Activated B cell treated with CpG ODN at 0.5 μM for 24 hours (primary cell): Measurements from ENCODE around the gene SLIT3. TPM values are rescaled to one million over a fixed set of nuclear protein-coding genes. Genes with fewer than 3 reads are reported as not detected.
"Not testable (repeated sequence)": the region's sequence is repeated elsewhere in the genome, so short reads cannot be mapped to it uniquely, and the experiment has no call there.

Source experiments
- ATAC-seq: fragments of 200-7000 bp; cut with Tn5 transposase; one replicate; pipeline ENCODE4 v1.10.0; 2021; ENCODE audit warnings: low read depth, mild to moderate bottlenecking, moderate library complexity
- CTCF ChIA-PET: fragments of 350-600 bp; sonication (Branson Sonifier 250); formaldehyde crosslinking; loops from one replicate; lab custom pipeline; 2021; ENCODE audit warnings: antibody characterized with exemption; lab: Charles Lee
- POLR2A ChIA-PET: fragments of 350-600 bp; sonication (Branson Sonifier 250); formaldehyde crosslinking; loops from one replicate; lab custom pipeline; 2021; ENCODE audit warnings: antibody characterized with exemption; lab: Charles Lee
- DNase-seq: peaks from one replicate; pipeline ENCODE4 v3.0.0; 2022
- H3K27ac Mint-ChIP-seq: one replicate; pipeline ENCODE4 v1.8.0; 2020; ENCODE audit warnings: mixed read lengths
- H3K27me3 Mint-ChIP-seq: one replicate; pipeline ENCODE4 v1.8.0; 2021; ENCODE audit warnings: mixed read lengths
- H3K36me3 Mint-ChIP-seq: one replicate; pipeline ENCODE4 v1.8.0; 2021; ENCODE audit warnings: low read depth, mixed read lengths
- H3K4me1 Mint-ChIP-seq: one replicate; pipeline ENCODE4 v1.8.0; 2021; ENCODE audit warnings: mixed read lengths
- H3K4me3 Mint-ChIP-seq: one replicate; pipeline ENCODE4 v1.8.0; 2020; ENCODE audit warnings: mild to moderate bottlenecking, mixed read lengths
- H3K9me3 Mint-ChIP-seq: one replicate; pipeline ENCODE4 v1.8.0; 2020; ENCODE audit warnings: mixed read lengths
- intact Hi-C: fragments of 100-400 bp; cut with micrococcal nuclease; formaldehyde crosslinking; loops from one replicate; pipeline ENCODE4 v1.15.1; 2024
- total RNA-seq: library from RNA; stranded (reverse); gene quantifications from 2 replicates; pipeline ENCODE4 v1.2.3, GENCODE V29; 2022
- TF ChIP-seq, protein P1 (sequence below): fragments of 200-600 bp; IDR thresholded peaks from one replicate; pipeline ENCODE4 v1.8.0; 2022; ENCODE audit warnings: antibody characterized with exemption, mild to moderate bottlenecking

Gene SLIT3
- total RNA-seq, 1 donor from 2014 or later: not detected

DNA sequence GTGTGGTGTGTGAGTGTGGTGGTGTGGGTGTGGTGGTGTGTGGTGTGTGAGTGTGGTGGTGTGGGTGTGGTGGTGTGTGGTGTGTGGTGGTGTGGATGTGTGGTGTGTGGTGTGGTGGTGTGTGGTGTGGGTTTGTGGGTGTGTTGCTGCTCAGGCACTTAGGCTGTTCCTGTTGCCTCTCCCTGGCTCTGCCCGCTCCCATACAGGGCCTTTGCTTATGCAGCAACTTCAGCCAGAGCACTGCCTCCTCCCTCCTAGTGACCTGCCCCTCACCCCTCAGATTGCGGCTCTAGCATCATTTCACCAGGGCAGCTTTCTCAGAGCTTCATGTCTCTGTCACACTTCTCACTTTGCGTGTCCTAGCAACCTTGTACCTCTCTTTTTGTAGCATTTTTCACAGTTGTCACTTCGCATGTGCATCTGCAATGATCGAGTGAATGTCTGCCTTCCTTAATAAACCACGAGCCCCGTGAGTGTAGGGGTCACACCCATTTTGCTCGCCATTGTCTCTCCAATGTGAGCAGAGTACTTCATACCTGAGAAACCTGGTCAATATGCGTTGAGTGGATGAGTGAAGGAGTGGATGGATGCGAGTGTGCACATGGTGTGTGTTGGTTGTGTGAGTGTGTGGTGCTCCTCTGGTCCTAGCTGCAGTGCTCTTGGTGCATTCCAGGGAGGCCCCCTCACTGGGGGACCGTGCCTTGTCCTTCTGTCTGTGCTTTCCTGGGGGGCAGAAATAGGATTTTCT, 553.9 kb downstream of the SLIT3 start:
- intact Hi-C loops: no loop called here
- ATAC-seq: no peak

DNA sequence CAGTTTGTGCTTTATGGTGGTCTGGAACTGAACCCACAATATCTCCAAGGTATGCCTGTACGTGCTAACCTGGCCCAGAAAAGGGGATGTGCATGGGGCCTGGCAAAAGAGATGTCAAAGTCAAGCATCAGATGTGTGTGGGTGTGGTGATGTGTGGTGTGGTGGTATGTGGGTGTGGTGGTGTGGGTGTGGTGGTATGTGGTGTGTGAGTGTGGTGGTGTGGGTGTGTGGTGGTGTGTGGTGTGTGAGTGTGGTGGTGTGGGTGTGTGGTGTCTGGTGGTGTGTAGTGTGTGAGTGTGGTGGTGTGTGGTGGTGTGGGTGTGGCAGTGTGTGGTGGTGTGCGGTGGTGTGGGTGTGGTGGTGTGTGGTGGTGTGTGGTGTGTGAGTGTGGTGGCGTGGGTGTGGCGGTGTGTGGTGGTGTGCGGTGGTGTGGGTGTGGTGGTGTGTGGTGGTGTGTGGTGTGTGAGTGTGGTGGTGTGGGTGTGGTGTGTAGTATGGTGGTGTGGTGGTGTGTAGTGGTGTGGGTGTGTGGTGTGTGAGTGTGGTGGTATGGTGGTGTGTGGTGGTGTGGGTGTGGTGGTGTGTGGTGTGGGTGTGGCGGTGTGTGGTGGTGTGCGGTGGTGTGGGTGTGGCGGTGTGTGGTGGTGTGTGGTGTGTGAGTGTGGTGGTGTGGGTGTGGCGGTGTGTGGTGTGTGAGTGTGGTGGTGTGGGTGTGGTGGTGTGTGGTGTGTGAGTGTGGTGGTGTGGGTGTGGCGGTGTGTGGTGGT, 554.6 kb downstream of the SLIT3 start:
- H3K36me3 Mint-ChIP-seq, ATAC-seq, H3K27me3 Mint-ChIP-seq, CTCF ChIA-PET, H3K4me3 Mint-ChIP-seq, H3K4me1 Mint-ChIP-seq, intact Hi-C loops, H3K9me3 Mint-ChIP-seq, DNase-seq, POLR2A ChIA-PET, H3K27ac Mint-ChIP-seq: not testable (repeated sequence)

More for the DNA sequence above, 553.9 kb downstream of the SLIT3 start:
- H3K4me1 Mint-ChIP-seq: no peaks in the 10 kb centered on the region
- TF ChIP-seq, protein P1, sequence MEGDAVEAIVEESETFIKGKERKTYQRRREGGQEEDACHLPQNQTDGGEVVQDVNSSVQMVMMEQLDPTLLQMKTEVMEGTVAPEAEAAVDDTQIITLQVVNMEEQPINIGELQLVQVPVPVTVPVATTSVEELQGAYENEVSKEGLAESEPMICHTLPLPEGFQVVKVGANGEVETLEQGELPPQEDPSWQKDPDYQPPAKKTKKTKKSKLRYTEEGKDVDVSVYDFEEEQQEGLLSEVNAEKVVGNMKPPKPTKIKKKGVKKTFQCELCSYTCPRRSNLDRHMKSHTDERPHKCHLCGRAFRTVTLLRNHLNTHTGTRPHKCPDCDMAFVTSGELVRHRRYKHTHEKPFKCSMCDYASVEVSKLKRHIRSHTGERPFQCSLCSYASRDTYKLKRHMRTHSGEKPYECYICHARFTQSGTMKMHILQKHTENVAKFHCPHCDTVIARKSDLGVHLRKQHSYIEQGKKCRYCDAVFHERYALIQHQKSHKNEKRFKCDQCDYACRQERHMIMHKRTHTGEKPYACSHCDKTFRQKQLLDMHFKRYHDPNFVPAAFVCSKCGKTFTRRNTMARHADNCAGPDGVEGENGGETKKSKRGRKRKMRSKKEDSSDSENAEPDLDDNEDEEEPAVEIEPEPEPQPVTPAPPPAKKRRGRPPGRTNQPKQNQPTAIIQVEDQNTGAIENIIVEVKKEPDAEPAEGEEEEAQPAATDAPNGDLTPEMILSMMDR: no peak
- no peaks in the 10 kb centered on the region for H3K36me3 Mint-ChIP-seq
- H3K27ac Mint-ChIP-seq: no peak overlapping the region
- no peaks in the 10 kb centered on the region for H3K9me3 Mint-ChIP-seq
- no peak for DNase-seq
- H3K27me3 Mint-ChIP-seq: no peaks in the 10 kb centered on the region
- H3K4me3 Mint-ChIP-seq: no peak overlapping the region
- ChIA-PET CTCF (no interaction called here), POLR2A (no interaction called here)

DNA sequence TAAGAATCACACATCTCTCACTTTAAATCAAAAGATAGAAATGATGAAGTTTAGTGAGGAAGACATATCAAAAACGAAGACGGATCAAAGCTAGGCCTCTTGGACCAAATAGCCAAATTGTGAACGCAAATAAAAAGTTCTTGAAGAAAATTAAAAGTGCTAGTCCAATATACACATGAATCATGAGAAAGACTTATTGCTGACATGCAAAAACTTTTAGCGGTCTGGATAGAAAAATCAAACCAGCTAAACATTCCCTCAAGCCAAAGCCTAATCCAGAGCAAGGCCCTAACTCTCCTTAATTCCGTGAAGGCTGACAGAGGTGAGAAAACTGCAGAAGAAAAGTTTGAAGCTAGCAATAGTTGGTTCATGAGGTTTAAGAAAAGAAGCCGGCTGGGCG, 557.3 kb downstream of the SLIT3 start:
- Mint-ChIP-seq H3K4me3 (no peak overlapping the region), H3K9me3 (no peaks in the 10 kb centered on the region), H3K36me3 (no peaks in the 10 kb centered on the region), H3K27me3 (no peaks in the 10 kb centered on the region), H3K27ac (no peak overlapping the region), H3K4me1 (no peaks in the 10 kb centered on the region)
- CTCF ChIA-PET: no interaction called here
- TF ChIP-seq, protein P1: no peak
- intact Hi-C loops: no loop called here
- POLR2A ChIA-PET: no interaction called here
- ATAC-seq: no peak
- no peak for DNase-seq

DNA sequence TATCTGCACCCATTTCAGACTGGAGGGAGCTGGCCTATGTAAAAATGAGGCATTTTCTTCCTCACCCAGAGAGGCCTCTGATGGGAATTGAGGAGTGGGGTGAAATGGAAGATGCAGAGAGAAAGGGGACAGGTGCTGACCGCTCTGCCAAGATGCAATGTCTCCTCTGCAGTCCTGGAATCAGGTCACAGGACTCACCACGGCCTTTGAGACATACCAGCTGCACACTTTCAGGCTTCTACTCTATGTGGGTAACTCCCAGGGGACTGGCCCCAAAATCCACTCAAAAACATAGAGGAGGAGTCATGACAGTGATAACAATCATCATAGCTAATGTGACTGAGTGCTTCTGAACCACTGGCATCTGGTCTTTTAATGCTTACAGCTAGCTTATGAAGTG, 558.6 kb downstream of the SLIT3 start:
- ATAC-seq, H3K36me3 Mint-ChIP-seq, H3K9me3 Mint-ChIP-seq, H3K27me3 Mint-ChIP-seq, POLR2A ChIA-PET, H3K4me3 Mint-ChIP-seq, DNase-seq, CTCF ChIA-PET, H3K27ac Mint-ChIP-seq, intact Hi-C loops, H3K4me1 Mint-ChIP-seq: not testable (repeated sequence)

DNA sequence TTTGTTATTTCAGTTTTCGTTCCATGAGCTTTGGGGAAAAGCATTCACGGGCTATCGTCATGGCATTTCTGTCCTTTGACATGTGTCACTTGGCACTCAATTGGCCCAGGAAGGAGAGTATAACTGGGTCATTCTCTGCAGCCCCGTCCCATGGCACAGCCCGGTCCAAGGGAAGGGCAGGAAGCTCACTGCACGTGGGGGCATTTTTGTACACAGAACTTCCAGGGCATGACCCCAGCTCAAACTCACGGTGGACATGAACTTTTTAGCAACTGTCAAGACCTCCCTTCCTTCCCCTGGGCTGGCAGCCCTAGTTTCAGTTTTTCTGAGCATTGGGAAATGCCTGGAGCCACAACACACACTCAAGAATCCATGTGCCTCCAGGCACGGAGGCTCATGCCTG, 560.1 kb downstream of the SLIT3 start:
- Mint-ChIP-seq H3K9me3 (no peaks in the 10 kb centered on the region), H3K4me1 (no peaks in the 10 kb centered on the region), H3K27ac (no peak overlapping the region), H3K27me3 (no peaks in the 10 kb centered on the region), H3K4me3 (no peak overlapping the region), H3K36me3 (no peaks in the 10 kb centered on the region)
- CTCF ChIA-PET: no interaction called here
- POLR2A ChIA-PET: no interaction called here
- TF ChIP-seq, protein P1: no peak
- intact Hi-C loops: no loop called here
- no peak for ATAC-seq
- no peak for DNase-seq

DNA sequence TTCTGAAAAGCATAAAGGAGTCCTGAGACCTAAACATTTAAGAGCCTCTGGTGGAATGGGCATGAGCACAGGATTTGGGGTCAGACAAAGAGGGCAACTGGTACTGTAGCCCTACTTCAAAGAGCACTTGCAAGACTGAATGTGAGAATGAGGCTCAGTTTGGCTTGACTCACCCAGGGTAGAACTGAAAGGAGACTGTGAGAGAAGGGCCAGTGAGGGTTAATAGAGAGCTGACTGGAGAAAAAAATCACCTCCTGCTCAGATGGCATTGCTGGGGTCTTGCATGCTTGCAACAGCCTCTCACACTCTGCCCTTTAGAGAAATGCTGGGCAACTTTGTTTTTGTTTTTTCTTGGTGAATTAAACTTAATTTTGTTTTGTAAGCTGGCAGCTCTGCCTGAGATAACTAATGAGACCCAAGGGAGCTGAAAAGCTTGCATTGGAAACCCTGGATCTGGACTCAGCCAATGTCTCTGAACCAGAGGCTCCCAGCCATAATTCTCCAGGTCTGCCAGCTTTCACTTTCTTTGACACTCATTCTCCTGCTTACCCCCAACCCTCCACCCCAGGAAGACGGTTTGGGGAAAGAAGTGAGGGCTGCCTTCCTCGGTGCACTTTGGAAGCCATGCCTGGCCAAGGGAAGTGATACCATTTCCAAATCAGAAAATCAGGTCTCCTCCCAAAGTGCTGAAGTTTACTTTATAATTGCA, 560.7 kb downstream of the SLIT3 start:
- intact Hi-C loops: no loop called here
- no peaks in the 10 kb centered on the region for H3K27me3 Mint-ChIP-seq
- ATAC-seq (no peak), DNase-seq (no peak)
- CTCF ChIA-PET: no interaction called here
- H3K4me1 Mint-ChIP-seq: no peaks in the 10 kb centered on the region
- no peaks in the 10 kb centered on the region for H3K36me3 Mint-ChIP-seq
- no peaks in the 10 kb centered on the region for H3K9me3 Mint-ChIP-seq
- POLR2A ChIA-PET: no interaction called here
- TF ChIP-seq, protein P1: no peak
- no peak overlapping the region for H3K27ac Mint-ChIP-seq
- no peak overlapping the region for H3K4me3 Mint-ChIP-seq
